CD14-positive monocyte (primary cell): Measurements from ENCODE around the gene PREX1. TPM values are rescaled to one million over a fixed set of nuclear protein-coding genes. Genes with fewer than 3 reads are reported as not detected.

ENCODE experiments used
- DNase-seq, 3 donors: peaks; one replicate each; pipeline ENCODE4 v3.0.0-alpha.2; 2011 to 2022
- H2AFZ ChIP-seq: 2 replicates; pipeline ENCODE4 v1.6.0; 2012; ENCODE audit warnings: mild to moderate bottlenecking, low read depth, low read length, inconsistent platforms; ENCODE audit not compliant: insufficient read depth, poor library complexity, severe bottlenecking
- H3K27ac ChIP-seq, 2 donors: 1 replicate in 1 of 2; 2 replicates in 1 of 2; pipeline ENCODE4 v1.5.1; 2012 to 2013; ENCODE audit warnings: low read length in 2 of 2, control low read depth in 1 of 2, inconsistent platforms in 1 of 2, low read depth in 1 of 2, mild to moderate bottlenecking in 1 of 2
- H3K27me3 ChIP-seq, 2 donors: one replicate each; pipeline versions ENCODE4 v1.6.0 to v1.6.1; 2011 to 2013; ENCODE audit warnings: low read length in 2 of 2; ENCODE audit not compliant: control insufficient read depth in 2 of 2, insufficient read depth in 2 of 2
- H3K36me3 ChIP-seq, 2 donors: replicated peaks in 1 of 2; 1 replicate in 1 of 2; 2 replicates in 1 of 2; pipeline versions ENCODE4 v1.5.1 to v1.6.1; 2012 to 2013; ENCODE audit warnings: low read length in 2 of 2, control low read depth in 1 of 2, inconsistent platforms in 1 of 2, mild to moderate bottlenecking in 1 of 2; ENCODE audit not compliant: insufficient read depth in 2 of 2, control insufficient read depth in 1 of 2
- H3K4me1 ChIP-seq, 2 donors: 1 replicate in 1 of 2; 2 replicates in 1 of 2; pipeline versions ENCODE4 v1.5.1 to v1.6.1; 2012 to 2013; ENCODE audit warnings: low read length in 2 of 2, control low read depth in 1 of 2, inconsistent platforms in 1 of 2, mild to moderate bottlenecking in 1 of 2, moderate library complexity in 1 of 2; ENCODE audit not compliant: insufficient read depth in 2 of 2, control insufficient read depth in 1 of 2
- H3K4me2 ChIP-seq: replicated peaks from 2 replicates; pipeline ENCODE3; 2012; ENCODE audit warnings: low read length, moderate library complexity, mild to moderate bottlenecking; ENCODE audit not compliant: poor library complexity, severe bottlenecking; ENCODE audit errors: extremely low read depth
- H3K4me3 ChIP-seq, 3 experiments: fragments of 200-600 bp in 1 of 3; sonication (generic) in 1 of 3; replicated peaks in 1 of 3; 1 replicate in 2 of 3; 2 replicates in 1 of 3; pipeline ENCODE4 v1.5.1; 2011 to 2013; ENCODE audit warnings: low read length in 3 of 3, mild to moderate bottlenecking in 3 of 3, control low read depth in 2 of 3, low read depth in 2 of 3, inconsistent platforms in 1 of 3, moderate library complexity in 1 of 3
- H3K79me2 ChIP-seq: 2 replicates; pipeline ENCODE4 v1.6.0; 2012; ENCODE audit warnings: mild to moderate bottlenecking, control low read depth, inconsistent platforms, low read length, moderate library complexity; ENCODE audit not compliant: insufficient read depth
- H3K9ac ChIP-seq: 2 replicates; pipeline ENCODE4 v1.6.0; 2017; ENCODE audit warnings: low read length, mild to moderate bottlenecking; ENCODE audit not compliant: insufficient read depth, poor library complexity, severe bottlenecking
- H3K9me3 ChIP-seq, 2 donors: replicated peaks in 1 of 2; 1 replicate in 1 of 2; 2 replicates in 1 of 2; pipeline versions ENCODE4 v1.5.1 to v1.6.1; 2012 to 2013; ENCODE audit warnings: low read length in 2 of 2, control low read depth in 1 of 2; ENCODE audit not compliant: control insufficient read depth in 1 of 2, insufficient read depth in 1 of 2
- H4K20me1 ChIP-seq: 2 replicates; pipeline ENCODE4 v1.6.0; 2012; ENCODE audit warnings: mild to moderate bottlenecking, low read length, control low read depth, moderate library complexity; ENCODE audit not compliant: insufficient read depth
- H3K27ac Mint-ChIP-seq, 7 donors: one replicate each; pipeline ENCODE4 v1.8.0; 2020; ENCODE audit warnings: mild to moderate bottlenecking in 7 of 7, mixed read lengths in 7 of 7, moderate library complexity in 6 of 7, inconsistent platforms in 2 of 7
- H3K27me3 Mint-ChIP-seq, 3 donors: one replicate each; pipeline ENCODE4 v1.8.0; 2021 to 2022; ENCODE audit warnings: low read depth in 3 of 3, mild to moderate bottlenecking in 3 of 3, mixed read lengths in 3 of 3, moderate library complexity in 3 of 3, inconsistent platforms in 1 of 3
- H3K36me3 Mint-ChIP-seq, 2 donors: one replicate each; pipeline ENCODE4 v1.8.0; 2020; ENCODE audit warnings: mixed read lengths in 2 of 2, inconsistent platforms in 1 of 2, mild to moderate bottlenecking in 1 of 2
- H3K4me1 Mint-ChIP-seq: one replicate; pipeline ENCODE4 v1.8.0; 2020; ENCODE audit warnings: mild to moderate bottlenecking, mixed read lengths
- H3K4me3 Mint-ChIP-seq, 2 donors: one replicate each; pipeline ENCODE4 v1.8.0; 2020; ENCODE audit warnings: mild to moderate bottlenecking in 2 of 2, mixed read lengths in 2 of 2, moderate library complexity in 1 of 2
- H3K9me3 Mint-ChIP-seq, 7 donors: one replicate each; pipeline ENCODE4 v1.8.0; 2020 to 2022; ENCODE audit warnings: mixed read lengths in 7 of 7, mild to moderate bottlenecking in 6 of 7, moderate library complexity in 6 of 7, inconsistent platforms in 2 of 7
- CTCF ChIP-seq: fragments of 200-600 bp; IDR thresholded peaks from one replicate; pipeline ENCODE4 v1.8.0; 2022; ENCODE audit warnings: antibody characterized with exemption, mild to moderate bottlenecking
- WGBS: methylation state at CpG from one replicate; pipeline ENCODE4 v1.1.5; 2013; ENCODE audit warnings: missing lambda C conversion rate; ENCODE audit not compliant: insufficient coverage; 5-methylcytosine and 5-hydroxymethylcytosine counted together
- intact Hi-C, 2 donors: fragments of 100-400 bp; cut with micrococcal nuclease; formaldehyde crosslinking; loops; one replicate each; pipeline versions ENCODE4 v1.15.0 to v1.15.1; 2023
- polyA plus RNA-seq, 3 donors: library from polyadenylated mRNA; depleted of rRNA in 1 of 3; unstranded in 2 of 3; stranded (reverse) in 1 of 3; fragments of 300-500 nt in 2 of 3; fragments of >200 nt in 1 of 3; fragmentation: Illumina TruSeq in 2 of 3; gene quantifications; 1 replicate in 2 of 3; 2 replicates in 1 of 3; pipeline ENCODE4 v1.2.3, GENCODE V29; 2012 to 2021

Gene PREX1
- polyA plus RNA-seq, 3 donors: 24.3 to 114 (median 27.5) TPM

- H3K36me3 Mint-ChIP-seq: peaks cover 53 to 66% of the 10 kb centered on the region in 2 donors
- H3K4me1 Mint-ChIP-seq: peaks cover 67% of the 10 kb centered on the region
- Histone ChIP-seq H3K36me3 (peaks cover 28 to 52% of the 10 kb centered on the region in 2 donors), H3K9me3 (no peaks in the 10 kb centered on the region), H3K4me2 (peak overlapping the region; percentile 27), H3K4me3 (peak overlapping the region in 1 of 3 experiments; percentile 1), H4K20me1 (peaks cover 100% of the 10 kb centered on the region), H3K27me3 (no peaks in the 10 kb centered on the region), H3K9ac (no peak overlapping the region), H3K4me1 (peaks cover 52 to 81% of the 10 kb centered on the region in 2 donors), H2AFZ (no peak overlapping the region), H3K79me2 (peaks cover 100% of the 10 kb centered on the region), H3K27ac (peak overlapping the region in 1 of 2 donors; percentile 68)
- intact Hi-C loops: no loop called here
- peak overlapping the region; percentile 51 to 87 (median 80) for H3K27ac Mint-ChIP-seq
- H3K4me3 Mint-ChIP-seq: peak overlapping the region in 1 of 2 donors; percentile 62
- no peaks in the 10 kb centered on the region for H3K9me3 Mint-ChIP-seq
- DNase-seq: peak in 2 of 3 donors; percentile 41 to 53
- TF ChIP-seq CTCF: no peak
- 65% methylated on average over 8 of the region's 14 CpGs for WGBS
- H3K27me3 Mint-ChIP-seq: no peaks in the 10 kb centered on the region
Observed at GRCh38 chr20:48816282-48817205, 11.3 kb downstream of the PREX1 start.

- H3K79me2 ChIP-seq: peaks cover 100% of the 10 kb centered on the region
- H3K4me1 ChIP-seq: peaks cover 41 to 71% of the 10 kb centered on the region in 2 donors
- peak overlapping the region in 6 of 7 donors; percentile 2 to 72 (median 22) for H3K27ac Mint-ChIP-seq
- H3K36me3 ChIP-seq: peaks cover 19 to 54% of the 10 kb centered on the region in 2 donors
- H3K4me1 Mint-ChIP-seq: peaks cover 61% of the 10 kb centered on the region
- H3K9me3 Mint-ChIP-seq: no peaks in the 10 kb centered on the region
- H3K27ac ChIP-seq: no peak overlapping the region
- H3K27me3 Mint-ChIP-seq: no peaks in the 10 kb centered on the region
- H4K20me1 ChIP-seq: peaks cover 100% of the 10 kb centered on the region
- no peaks in the 10 kb centered on the region for H3K9me3 ChIP-seq
- H3K9ac ChIP-seq: no peak overlapping the region
- no peak overlapping the region for H3K4me3 ChIP-seq
- H3K27me3 ChIP-seq: no peaks in the 10 kb centered on the region
- intact Hi-C loops: no loop called here
- DNase-seq: no peak
- no peak overlapping the region for H2AFZ ChIP-seq
- no peak for TF ChIP-seq CTCF
- WGBS: 95% methylated on average over 10 of the region's 12 CpGs
- no peak overlapping the region for H3K4me2 ChIP-seq
- H3K4me3 Mint-ChIP-seq: no peak overlapping the region
- peaks cover 48 to 60% of the 10 kb centered on the region in 2 donors for H3K36me3 Mint-ChIP-seq
Observed at GRCh38 chr20:48815537-48815936, 12.3 kb downstream of the PREX1 start.
